MCF 10A (cell line): ENCODE results near the gene DPYD. TPM values are rescaled to one million over a fixed set of nuclear protein-coding genes. Genes with fewer than 3 reads are reported as not detected.
A peak's percentile ranks its signal among the peaks of the same experiment; 100 is the strongest.
"Not testable (repeated sequence)": the region's sequence is repeated elsewhere in the genome, so short reads cannot be mapped to it uniquely, and the experiment has no call there.

Experiments
- BruUV-seq: library from RNA; stranded (reverse); fragments of 400-500 nt; replicated peaks from 2 replicates; lab custom pipeline; 2021; lab: Mats Ljungman, UMichigan
- CTCF ChIA-PET: fragments of 300-600 bp; sonication (Branson Sonifier 250); formaldehyde crosslinking; extraction: SDS; loops from one replicate; lab custom pipeline; 2021; ENCODE audit warnings: antibody characterized with exemption, inconsistent platforms; lab: Yijun Ruan, JAX
- POLR2A ChIA-PET: fragments of 300-600, 350-650 bp; sonication (Branson Sonifier 250); formaldehyde crosslinking; extraction: SDS; loops from one replicate; lab custom pipeline; 2020; ENCODE audit warnings: antibody characterized with exemption, inconsistent platforms; lab: Yijun Ruan, JAX
- DNase-seq: peaks from one replicate; pipeline ENCODE4 v3.0.0-alpha.2; 2018; ENCODE audit not compliant: unreplicated experiment
- H3K27ac Mint-ChIP-seq: one replicate; pipeline ENCODE4 v1.8.0; 2022; ENCODE audit warnings: mild to moderate bottlenecking, low read depth, mixed read lengths; ENCODE audit not compliant: unreplicated experiment
- H3K27me3 Mint-ChIP-seq: one replicate; pipeline ENCODE4 v1.8.0; 2022; ENCODE audit warnings: mixed read lengths; ENCODE audit not compliant: insufficient read depth, unreplicated experiment
- H3K36me3 Mint-ChIP-seq: one replicate; pipeline ENCODE4 v1.8.0; 2022; ENCODE audit warnings: mild to moderate bottlenecking, moderate library complexity, mixed read lengths; ENCODE audit not compliant: insufficient read depth, unreplicated experiment
- H3K4me1 Mint-ChIP-seq: one replicate; pipeline ENCODE4 v1.8.0; 2022; ENCODE audit warnings: mixed read lengths; ENCODE audit not compliant: insufficient read depth, unreplicated experiment
- H3K4me3 Mint-ChIP-seq: one replicate; pipeline ENCODE4 v1.8.0; 2022; ENCODE audit warnings: mild to moderate bottlenecking, moderate library complexity, mixed read lengths; ENCODE audit not compliant: unreplicated experiment
- H3K9me3 Mint-ChIP-seq: one replicate; pipeline ENCODE4 v1.8.0; 2022; ENCODE audit warnings: mixed read lengths; ENCODE audit not compliant: unreplicated experiment
- CTCF ChIP-seq: fragments of 200-600 bp; IDR thresholded peaks from one replicate; pipeline ENCODE4 v1.8.0; 2022; ENCODE audit warnings: antibody characterized with exemption, mild to moderate bottlenecking; ENCODE audit not compliant: unreplicated experiment
- intact Hi-C: fragments of 100-400 bp; cut with micrococcal nuclease; formaldehyde crosslinking; loops from 2 replicates; pipeline ENCODE4 v1.14.1; 2022
- total RNA-seq: library from RNA; stranded (reverse); gene quantifications from 2 replicates; pipeline ENCODE4 v1.2.3, GENCODE V29; 2022

DPYD gene
- total RNA-seq, 1 experiment from 2014 or later, result 48.2 TPM

- no peaks in the 10 kb centered on the region for H3K4me1 Mint-ChIP-seq
- peak overlapping the region; percentile 16 for H3K27ac Mint-ChIP-seq
- ChIA-PET CTCF (interaction anchor here (0.6 kb wide), 1 partner anchor 10 kb away, joined by 3 read pairs; no protein-coding TSS in a partner anchor), POLR2A (no interaction called here)
- H3K9me3 Mint-ChIP-seq, result no peaks in the 10 kb centered on the region
- no peak for DNase-seq
- TF ChIP-seq CTCF, result no peak
- BruUV-seq, result no TSS peak
- H3K4me3 Mint-ChIP-seq, result no peak overlapping the region
- H3K27me3 Mint-ChIP-seq, result no peaks in the 10 kb centered on the region
- intact Hi-C loops, result no loop called here
- H3K36me3 Mint-ChIP-seq, result peaks cover 6% of the 10 kb centered on the region
These were observed 569.0 kb downstream of the DPYD start for GRCh38 chr1:97351846-97352245.

- intact Hi-C loops, result no loop called here
- no peaks in the 10 kb centered on the region for H3K9me3 Mint-ChIP-seq
- no peaks in the 10 kb centered on the region for H3K4me1 Mint-ChIP-seq
- BruUV-seq, result no TSS peak
- CTCF ChIA-PET, result no interaction called here
- H3K27me3 Mint-ChIP-seq, result no peaks in the 10 kb centered on the region
- DNase-seq, result no peak
- peaks cover 6% of the 10 kb centered on the region for H3K36me3 Mint-ChIP-seq
- POLR2A ChIA-PET, result no interaction called here
- H3K27ac Mint-ChIP-seq, result no peak overlapping the region
- H3K4me3 Mint-ChIP-seq, result no peak overlapping the region
- TF ChIP-seq CTCF, result no peak
These were observed 570.2 kb downstream of the DPYD start for GRCh38 chr1:97350662-97351061.

GRCh38 chr1:97350241-97350640 is 570.6 kb downstream of the DPYD start:
- intact Hi-C loops, result no loop called here
- POLR2A ChIA-PET, result no interaction called here
- Mint-ChIP-seq H3K27me3 (no peaks in the 10 kb centered on the region), H3K4me1 (no peaks in the 10 kb centered on the region), H3K4me3 (no peak overlapping the region), H3K9me3 (no peaks in the 10 kb centered on the region), H3K36me3 (peaks cover 6% of the 10 kb centered on the region), H3K27ac (no peak overlapping the region)
- no peak for TF ChIP-seq CTCF
- CTCF ChIA-PET, result interaction anchor here (0.7 to 1.7 kb wide), 2 partner anchors 10 to 107 kb away, joined by 3 to 5 read pairs; no protein-coding TSS in a partner anchor
- no TSS peak for BruUV-seq
- DNase-seq, result no peak

GRCh38 chr1:97349794-97350193 is 571.0 kb downstream of the DPYD start:
- not testable (repeated sequence) for H3K27ac Mint-ChIP-seq, BruUV-seq

More at GRCh38 chr1:97349794-97350193, 571.0 kb downstream of the DPYD start:
- DNase-seq, H3K4me3 Mint-ChIP-seq, intact Hi-C loops, H3K27me3 Mint-ChIP-seq, H3K4me1 Mint-ChIP-seq, H3K9me3 Mint-ChIP-seq, POLR2A ChIA-PET, H3K36me3 Mint-ChIP-seq: not testable (repeated sequence)
- CTCF ChIA-PET, result interaction anchor here (0.7 to 1.7 kb wide), 2 partner anchors 10 to 106 kb away, joined by 3 to 5 read pairs; no protein-coding TSS in a partner anchor
